Liver (tissue), 9 donors: ENCODE data around the gene TMEM217. TPM values are rescaled to one million over a fixed set of nuclear protein-coding genes. Genes with fewer than 3 reads are reported as not detected.

ENCODE experiments used
- DNase-seq: peaks from one replicate; pipeline ENCODE4 v3.0.0-alpha.2; 2017; ENCODE audit warnings: low spot score
- H3K27ac ChIP-seq, 2 donors: one replicate each; pipeline ENCODE4 v1.7.0; 2013; ENCODE audit warnings: inconsistent platforms in 2 of 2, low read length in 2 of 2, control low read depth in 1 of 2, low read depth in 1 of 2, mild to moderate bottlenecking in 1 of 2
- H3K27me3 ChIP-seq, 4 donors: one replicate each; pipeline versions ENCODE4 v1.6.1 to v1.7.0; 2013; ENCODE audit warnings: low read length in 3 of 4, inconsistent platforms in 1 of 4, mild to moderate bottlenecking in 1 of 4, moderate library complexity in 1 of 4; ENCODE audit not compliant: control insufficient read depth in 4 of 4, insufficient read depth in 4 of 4
- H3K36me3 ChIP-seq, 4 donors: one replicate each; pipeline versions ENCODE4 v1.6.1 to v1.7.0; 2013; ENCODE audit warnings: low read length in 3 of 4, mild to moderate bottlenecking in 3 of 4, low read depth in 1 of 4, moderate library complexity in 1 of 4; ENCODE audit not compliant: control insufficient read depth in 4 of 4, insufficient read depth in 3 of 4
- H3K4me1 ChIP-seq, 4 donors: one replicate each; pipeline versions ENCODE4 v1.6.1 to v1.7.0; 2013; ENCODE audit warnings: low read length in 3 of 4, mild to moderate bottlenecking in 3 of 4, moderate library complexity in 1 of 4; ENCODE audit not compliant: control insufficient read depth in 4 of 4, insufficient read depth in 4 of 4
- H3K4me3 ChIP-seq, 3 donors: one replicate each; pipeline versions ENCODE4 v1.6.1 to v1.7.0; 2013; ENCODE audit warnings: low read length in 3 of 3, control low read depth in 1 of 3, low read depth in 1 of 3, mild to moderate bottlenecking in 1 of 3
- H3K9ac ChIP-seq, 2 donors: one replicate each; pipeline ENCODE4 v1.7.0; 2013; ENCODE audit warnings: low read length in 2 of 2, mild to moderate bottlenecking in 2 of 2, moderate library complexity in 2 of 2, control low read depth in 1 of 2, low read depth in 1 of 2
- H3K9me3 ChIP-seq, 4 donors: one replicate each; pipeline versions ENCODE4 v1.6.1 to v1.7.0; 2013; ENCODE audit warnings: low read length in 3 of 4; ENCODE audit not compliant: control insufficient read depth in 4 of 4
- ATF3 ChIP-seq: IDR thresholded peaks from 2 replicates; pipeline ENCODE4 v1.6.1; 2016; ENCODE audit warnings: antibody characterized with exemption
- CTCF ChIP-seq: fragments of 150-350 bp; IDR thresholded peaks from 2 replicates; pipeline ENCODE4 v1.5.1; 2017; ENCODE audit warnings: improper control_type of control experiment, low read depth, low read length; ENCODE audit not compliant: missing input control
- HNF4A ChIP-seq, 2 donors: conservative IDR thresholded peaks; 2 replicates each; pipeline ENCODE4 v1.6.1; 2016; ENCODE audit warnings: antibody characterized with exemption in 2 of 2, mild to moderate bottlenecking in 2 of 2
- JUND ChIP-seq, 2 donors: IDR thresholded peaks; 2 replicates each; pipeline ENCODE4 v1.6.1; 2016; ENCODE audit warnings: antibody characterized with exemption in 2 of 2
- NR2F2 ChIP-seq: IDR thresholded peaks from 2 replicates; pipeline ENCODE4 v1.6.1; 2016; ENCODE audit warnings: antibody characterized with exemption
- REST ChIP-seq: IDR thresholded peaks from 2 replicates; pipeline ENCODE4 v1.6.1; 2016; ENCODE audit warnings: antibody characterized with exemption, mild to moderate bottlenecking
- ZBTB33 ChIP-seq: IDR thresholded peaks from 2 replicates; pipeline ENCODE4 v1.6.1; 2016; ENCODE audit warnings: antibody characterized with exemption
- WGBS: extraction: QIAGEN DNeasy Blood & Tissue Kit; methylation state at CpG from one replicate; pipeline ENCODE4 v1.1.7; 2013; 5-methylcytosine and 5-hydroxymethylcytosine counted together
- polyA plus RNA-seq, 2 donors: library from polyadenylated mRNA; stranded (reverse) in 1 of 2; unstranded in 1 of 2; fragments of 200-250 nt in 1 of 2; fragments of >200 nt in 1 of 2; fragmentation: Nextera tagmentation in 1 of 2; extraction: Ambion mirVana in 1 of 2; gene quantifications; one replicate each; pipeline versions ENCODE4 v1.2.1 to v1.2.3, GENCODE V29; 2013 to 2015
- total RNA-seq, 2 donors: library from RNA; depleted of rRNA; stranded (reverse); fragments of >200 nt; gene quantifications; one replicate each; pipeline ENCODE4 v1.2.3, GENCODE V29; 2014
- donor health status: healthy.
- donor health status: healthy.
- donor health status: healthy.
- donor health status: healthy.
- donor health status: healthy.

The TMEM217 gene
- total and polyA plus RNA-seq, 4 donors, result 0.39 to 3.2 (median 0.62) TPM

- no peak for TF ChIP-seq ZBTB33
These were observed 50.0 kb downstream of the TMEM217 start (continued) for GRCh38 chr6:37207903-37208456.

GRCh38 chr6:37206622-37207021 is 51.3 kb downstream of the TMEM217 start:
- WGBS, result 95% methylated on average over 9 of the region's 9 CpGs
- no peaks in the 10 kb centered on the region for H3K27me3 ChIP-seq
- no peaks in the 10 kb centered on the region for H3K9me3 ChIP-seq
- H3K4me3 ChIP-seq, result no peak overlapping the region
- H3K4me1 ChIP-seq, result peaks cover 0 to 4% (median 2%) of the 10 kb centered on the region in 4 donors
- H3K27ac ChIP-seq, result no peak overlapping the region
- no peak overlapping the region for H3K9ac ChIP-seq
- H3K36me3 ChIP-seq, result no peaks in the 10 kb centered on the region
- DNase-seq, result no peak
- TF ChIP-seq ATF3 (no peak), ZBTB33 (no peak), CTCF (no peak), JUND (IDR thresholded peaks at IDR 0.05) (no peak)

- Histone ChIP-seq H3K9ac (no peak overlapping the region), H3K9me3 (no peaks in the 10 kb centered on the region), H3K27ac (no peak overlapping the region), H3K36me3 (no peaks in the 10 kb centered on the region), H3K27me3 (no peaks in the 10 kb centered on the region), H3K4me1 (peaks cover 0 to 4% (median 2%) of the 10 kb centered on the region in 4 donors), H3K4me3 (no peak overlapping the region)
- TF ChIP-seq NR2F2, result no peak
- no peak for TF ChIP-seq HNF4A (conservative IDR thresholded peaks at IDR 0.05)
- TF ChIP-seq REST, result no peak
- no peak for TF ChIP-seq ZBTB33
- WGBS, result 94% methylated on average over 4 of the region's 4 CpGs
- no peak for DNase-seq
These were observed 52.0 kb downstream of the TMEM217 start for GRCh38 chr6:37205997-37206340.
